GM13976 (cell line): ENCODE measurements around the gene IRAK2.
A peak's percentile ranks its signal among the peaks of the same experiment; 100 is the strongest.

Source experiments
- DNase-seq: peaks from one replicate; pipeline ENCODE4 v3.0.0; 2012; ENCODE audit warnings: low spot score
- in situ Hi-C: fragments of 300-500 bp; cut with MboI; formaldehyde crosslinking; loops from one replicate; pipeline ENCODE4 v1.12.0; 2022; ENCODE audit warnings: low sequenced_read_pairs, mixed read lengths, inconsistent platforms; ENCODE audit not compliant: unreplicated experiment
- TF ChIP-seq, protein P1 (sequence below): IDR thresholded peaks from 2 replicates; pipeline ENCODE4 v1.5.1; 2012; ENCODE audit warnings: borderline replicate concordance, mild to moderate bottlenecking; ENCODE audit not compliant: insufficient read depth; ENCODE audit errors: extremely low read depth, missing control alignments, control extremely low read depth

IRAK2 gene

DNA sequence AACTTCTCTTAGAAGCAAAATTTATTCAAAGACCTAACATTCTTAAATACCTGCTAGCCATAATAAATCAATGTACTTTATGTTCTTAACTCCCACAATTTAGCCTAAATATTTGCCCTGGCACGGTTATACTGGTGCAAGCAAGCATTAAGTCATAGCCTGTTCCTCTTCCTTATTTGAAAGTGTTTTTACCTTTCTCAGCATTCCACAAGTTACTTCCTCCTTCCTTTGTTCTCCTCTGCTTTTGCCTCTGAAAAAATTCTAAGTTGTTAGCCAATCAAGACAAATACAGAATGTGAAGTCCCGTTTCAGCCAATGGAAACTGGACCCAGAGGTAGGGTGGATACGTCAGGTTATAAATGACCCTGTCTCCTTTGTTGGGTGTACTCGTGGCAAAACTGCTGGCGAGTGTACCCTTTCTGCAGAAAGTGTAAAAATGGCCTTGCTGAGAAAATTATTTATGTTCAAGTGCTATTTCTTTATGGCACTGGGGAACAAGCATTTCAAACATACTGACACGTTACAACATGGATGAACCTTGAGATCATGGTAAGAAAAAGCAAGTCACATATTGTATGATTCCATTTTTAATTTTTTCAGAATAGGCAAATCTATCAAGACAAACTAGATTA, 80.5 kb downstream of the IRAK2 start:
- TF ChIP-seq, protein P1, sequence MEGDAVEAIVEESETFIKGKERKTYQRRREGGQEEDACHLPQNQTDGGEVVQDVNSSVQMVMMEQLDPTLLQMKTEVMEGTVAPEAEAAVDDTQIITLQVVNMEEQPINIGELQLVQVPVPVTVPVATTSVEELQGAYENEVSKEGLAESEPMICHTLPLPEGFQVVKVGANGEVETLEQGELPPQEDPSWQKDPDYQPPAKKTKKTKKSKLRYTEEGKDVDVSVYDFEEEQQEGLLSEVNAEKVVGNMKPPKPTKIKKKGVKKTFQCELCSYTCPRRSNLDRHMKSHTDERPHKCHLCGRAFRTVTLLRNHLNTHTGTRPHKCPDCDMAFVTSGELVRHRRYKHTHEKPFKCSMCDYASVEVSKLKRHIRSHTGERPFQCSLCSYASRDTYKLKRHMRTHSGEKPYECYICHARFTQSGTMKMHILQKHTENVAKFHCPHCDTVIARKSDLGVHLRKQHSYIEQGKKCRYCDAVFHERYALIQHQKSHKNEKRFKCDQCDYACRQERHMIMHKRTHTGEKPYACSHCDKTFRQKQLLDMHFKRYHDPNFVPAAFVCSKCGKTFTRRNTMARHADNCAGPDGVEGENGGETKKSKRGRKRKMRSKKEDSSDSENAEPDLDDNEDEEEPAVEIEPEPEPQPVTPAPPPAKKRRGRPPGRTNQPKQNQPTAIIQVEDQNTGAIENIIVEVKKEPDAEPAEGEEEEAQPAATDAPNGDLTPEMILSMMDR, result no peak
- in situ Hi-C loops, result no loop called here
- DNase-seq, result no peak

DNA sequence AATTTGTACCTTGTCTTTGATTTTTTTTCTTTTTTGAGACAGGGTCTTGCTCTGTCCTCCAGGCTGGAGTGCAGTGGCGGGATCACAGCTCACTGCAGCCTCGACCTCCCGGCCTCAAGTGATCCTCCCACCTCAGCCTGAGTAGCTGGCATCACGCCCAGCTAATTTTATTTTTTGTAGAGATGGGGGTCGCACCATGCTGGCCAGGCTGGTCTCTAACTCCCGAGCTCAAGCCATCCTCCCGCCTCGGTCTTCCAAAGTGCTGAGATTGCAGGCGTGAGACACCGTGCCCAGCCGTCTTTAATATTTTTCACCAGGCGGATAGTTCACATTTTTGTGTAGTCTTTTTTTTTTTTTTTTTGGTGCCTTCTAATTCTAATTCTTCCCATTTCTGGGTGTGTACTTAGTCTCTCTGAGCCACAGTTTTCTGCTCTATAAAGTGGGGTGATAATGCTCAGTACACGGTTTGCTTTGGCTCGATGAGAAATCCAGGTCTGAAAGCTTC, 83.0 kb downstream of the IRAK2 start:
- TF ChIP-seq, protein P1, result no peak
- in situ Hi-C loops, result no loop called here
- DNase-seq, result no peak

DNA sequence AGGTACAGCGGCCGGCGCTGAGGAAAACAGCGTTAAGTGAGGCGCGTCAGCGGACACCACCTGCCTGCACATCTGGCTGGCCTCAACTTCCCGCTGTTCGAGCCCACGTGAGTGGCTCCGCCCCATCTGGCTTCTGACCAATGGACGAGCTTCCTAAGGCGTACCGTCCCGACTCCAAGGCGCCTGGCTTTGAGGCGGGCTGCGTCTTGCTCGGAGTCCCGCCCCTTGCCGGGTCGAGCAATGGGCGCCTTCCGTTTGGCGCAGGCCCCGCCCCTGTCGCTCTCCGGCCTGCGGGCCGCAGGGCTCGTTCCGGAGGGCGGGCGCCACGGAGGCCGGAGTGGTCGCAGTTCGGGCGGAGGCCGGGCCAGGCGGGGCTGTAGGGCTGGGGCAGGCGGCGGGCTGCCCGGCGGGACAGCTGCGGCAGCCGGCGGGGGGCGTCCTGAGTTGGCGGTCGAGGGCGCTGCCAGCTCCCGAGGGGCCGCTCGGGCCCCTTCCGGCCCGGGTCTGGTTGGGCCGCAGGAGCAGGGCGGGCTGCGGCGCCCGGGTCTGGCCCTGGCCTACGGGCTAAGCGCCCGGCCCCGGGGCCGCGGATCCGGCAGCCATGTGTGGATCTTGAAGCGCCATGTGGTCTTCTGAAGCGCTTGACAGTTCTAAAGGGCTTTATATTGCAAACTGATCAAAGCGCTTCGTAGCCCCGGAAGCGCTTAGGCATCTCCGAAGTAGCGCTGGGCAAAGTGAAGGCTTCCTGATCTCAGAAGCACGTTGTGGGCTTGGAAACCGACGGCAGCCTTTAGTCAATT, 83.7 kb downstream of the IRAK2 start, which contains the start of gene TATDN2:
TATDN2 (plus strand) TSS at position 276 of the 800 bp plus-strand sequence. CDS start 742 bp downstream, outside the sequence.
- in situ Hi-C loops, result no loop called here
- DNase-seq, result peak; percentile 100
- TF ChIP-seq, protein P1, result no peak

DNA sequence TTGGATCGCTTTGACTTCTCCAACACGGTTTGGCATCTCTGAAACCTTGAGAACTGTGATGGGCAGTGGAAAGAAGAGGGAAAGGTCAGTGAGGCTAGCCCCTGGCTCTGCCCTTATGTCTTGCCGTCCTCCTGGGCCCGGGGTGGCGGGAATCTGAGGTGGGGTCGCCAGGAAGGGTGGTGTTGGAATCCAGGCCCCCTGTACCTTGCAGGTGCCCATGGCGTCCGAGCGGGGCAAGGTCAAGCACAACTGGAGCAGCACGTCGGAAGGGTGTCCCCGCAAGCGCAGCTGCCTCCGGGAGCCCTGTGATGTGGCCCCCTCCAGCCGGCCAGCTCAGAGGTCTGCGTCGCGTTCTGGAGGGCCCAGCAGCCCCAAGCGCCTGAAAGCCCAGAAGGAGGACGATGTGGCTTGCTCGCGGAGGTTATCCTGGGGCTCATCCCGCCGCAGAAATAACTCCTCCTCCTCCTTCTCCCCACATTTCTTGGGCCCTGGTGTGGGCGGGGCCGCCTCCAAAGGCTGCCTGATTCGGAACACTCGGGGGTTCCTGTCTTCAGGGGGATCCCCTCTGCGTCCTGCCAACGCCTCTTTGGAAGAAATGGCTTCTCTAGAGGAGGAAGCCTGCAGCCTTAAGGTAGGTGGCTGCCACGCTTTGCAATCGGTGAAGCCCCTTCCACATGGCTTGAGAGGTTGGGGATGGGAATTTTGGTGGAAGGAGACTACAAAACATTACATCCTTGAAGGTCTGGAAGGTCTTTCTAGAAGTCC, 84.4 kb downstream of the IRAK2 start:
- peak; percentile 73 for DNase-seq

DNA sequence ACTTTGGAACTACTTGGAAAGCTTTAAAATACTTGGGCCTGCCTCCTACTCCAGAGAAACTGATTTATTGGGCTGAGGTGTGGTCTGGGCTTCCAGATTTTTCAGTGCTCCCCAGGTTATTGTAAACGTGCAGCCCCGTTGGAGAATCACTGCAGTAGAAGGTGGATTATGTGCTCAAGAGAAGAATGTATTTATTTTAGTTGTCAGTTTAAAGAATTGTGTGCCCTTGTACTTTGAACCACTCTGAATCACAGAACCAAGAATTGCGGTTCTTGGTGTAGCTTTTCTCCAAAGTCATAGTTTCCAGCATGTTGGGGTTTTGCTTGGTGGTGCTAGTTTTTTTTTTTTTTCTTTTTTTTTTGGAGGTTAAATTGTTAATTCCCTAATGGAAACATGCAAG, 85.1 kb downstream of the IRAK2 start:
- TF ChIP-seq, protein P1, result no peak
- in situ Hi-C loops, result no loop called here

More for the DNA sequence above, 84.4 kb downstream of the IRAK2 start:
- in situ Hi-C loops, result no loop called here
- TF ChIP-seq, protein P1, result no peak

DNA sequence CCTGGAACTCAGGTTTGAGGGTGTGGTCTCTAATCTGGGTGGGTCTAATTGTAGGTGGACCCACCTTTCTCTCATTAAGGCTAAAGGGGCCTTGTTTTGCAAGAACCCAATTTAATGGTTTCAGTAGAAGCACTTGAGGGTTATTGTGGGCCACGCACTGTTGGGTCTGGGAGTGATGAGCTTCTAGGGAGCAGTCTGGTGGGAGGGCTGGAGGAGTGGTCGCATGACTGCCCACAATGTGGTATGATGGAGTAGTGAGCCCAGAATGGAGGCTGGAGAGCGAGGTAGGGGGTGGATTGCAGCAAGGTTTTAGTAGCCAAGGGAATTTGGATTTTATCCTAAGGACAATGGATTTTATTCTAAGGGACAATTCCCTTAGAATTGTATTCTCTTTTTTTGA, 86.3 kb downstream of the IRAK2 start:
- TF ChIP-seq, protein P1, result no peak
- no peak for DNase-seq
- in situ Hi-C loops, result no loop called here

More for the DNA sequence above, 85.1 kb downstream of the IRAK2 start:
- DNase-seq, result no peak
